ENCODE results near the gene CST9L. TPM values are rescaled to one million over a fixed set of nuclear protein-coding genes. Genes with fewer than 3 reads are reported as not detected.

CST9L gene
- total RNA-seq, 1 experiment from 2014 or later = not detected

DNA sequence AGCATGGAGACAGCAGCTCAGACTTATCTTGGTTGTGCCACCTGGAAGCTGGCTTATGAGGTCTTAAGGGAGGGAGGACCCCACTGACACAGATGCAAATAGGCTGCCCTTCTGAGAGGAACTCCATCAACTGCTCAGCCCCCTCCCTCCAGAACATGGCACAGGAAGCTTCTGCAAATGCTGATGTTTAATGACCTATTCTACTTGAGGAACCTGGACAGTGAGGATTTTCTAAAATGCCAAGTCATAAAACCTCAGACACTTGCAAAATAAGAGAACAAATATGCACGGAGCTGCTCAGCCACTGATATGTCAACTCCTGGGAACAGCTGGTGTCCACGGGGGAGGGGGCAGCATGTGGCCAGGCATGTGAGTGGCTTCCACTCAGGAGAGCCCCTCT lies 34.0 kb upstream of the CST9L start:
- Histone ChIP-seq H3K4me2 (ENCODE audit: low read length) (no peak overlapping the region), H4K20me1 (ENCODE audit: low read length) (no peaks in the 10 kb centered on the region), H3K9me3 (ENCODE audit: low read length) (no peaks in the 10 kb centered on the region), H3K4me1 (ENCODE audit: insufficient read depth, low read length) (peaks cover 6% of the 10 kb centered on the region; the same call in 1 of the 2 replicates), H3K9ac (ENCODE audit: low read length) (no peak overlapping the region), H3K36me3 (ENCODE audit: low read depth, low read length) (no peaks in the 10 kb centered on the region), H3K4me3 (ENCODE audit: low read length) (no peak overlapping the region), H3K27ac (ENCODE audit: low read length) (no peak overlapping the region), H3K9me2 (replicated peaks; ENCODE audit: low read length) (no peaks in the 10 kb centered on the region), H3F3A (ENCODE audit: low read length, unreplicated experiment) (no peaks in the 10 kb centered on the region), H3K27me3 (ENCODE audit: low read length) (peaks cover 28% of the 10 kb centered on the region), H2AFZ (ENCODE audit: low read length) (no peak overlapping the region), H3K79me2 (ENCODE audit: low read length) (no peaks in the 10 kb centered on the region)
- intact Hi-C loops (cut with micrococcal nuclease) = no loop called here
- no TSS peak for BruUV-seq (replicated peaks)
- DNase-seq = no peak
- TF ChIP-seq CTCF (conservative IDR thresholded peaks at IDR 0.05; ENCODE audit: low read depth, low read length) (no peak), EZH2 (IDR thresholded peaks at IDR 0.05; ENCODE audit: low read length, unreplicated experiment) (no peak), EZH2phosphoT487 (IDR thresholded peaks at IDR 0.05; ENCODE audit: borderline replicate concordance, low read length) (no peak)
- POLR2A ChIA-PET (ENCODE audit: unreplicated experiment) = no interaction called here
- CTCF ChIA-PET = no interaction called here
- ATAC-seq = no peak

GRCh38 chr20:23601715-23602114 lies 33.4 kb upstream of the CST9L start:
- Histone ChIP-seq H3K27ac (ENCODE audit: low read length) (no peak overlapping the region), H3K9me2 (replicated peaks; ENCODE audit: low read length) (no peaks in the 10 kb centered on the region), H4K20me1 (ENCODE audit: low read length) (no peaks in the 10 kb centered on the region), H3K27me3 (ENCODE audit: low read length) (peaks cover 28% of the 10 kb centered on the region), H3K4me2 (ENCODE audit: low read length) (no peak overlapping the region), H3K4me1 (ENCODE audit: insufficient read depth, low read length) (peaks cover 9% of the 10 kb centered on the region; the same call in 1 of the 2 replicates), H3K9me3 (ENCODE audit: low read length) (no peaks in the 10 kb centered on the region), H3F3A (ENCODE audit: low read length, unreplicated experiment) (no peaks in the 10 kb centered on the region), H2AFZ (ENCODE audit: low read length) (no peak overlapping the region), H3K9ac (ENCODE audit: low read length) (no peak overlapping the region), H3K36me3 (ENCODE audit: low read depth, low read length) (no peaks in the 10 kb centered on the region), H3K4me3 (ENCODE audit: low read length) (no peak overlapping the region), H3K79me2 (ENCODE audit: low read length) (no peaks in the 10 kb centered on the region)
- intact Hi-C loops (cut with micrococcal nuclease) = no loop called here
- TF ChIP-seq CTCF (conservative IDR thresholded peaks at IDR 0.05; ENCODE audit: low read depth, low read length) (no peak), EZH2phosphoT487 (IDR thresholded peaks at IDR 0.05; ENCODE audit: borderline replicate concordance, low read length) (no peak), EZH2 (IDR thresholded peaks at IDR 0.05; ENCODE audit: low read length, unreplicated experiment) (no peak)
- no TSS peak for BruUV-seq (replicated peaks)
- POLR2A ChIA-PET (ENCODE audit: unreplicated experiment) = no interaction called here
- DNase-seq = no peak
- no peak for ATAC-seq
- CTCF ChIA-PET = no interaction called here

GRCh38 chr20:23598481-23598880 lies 30.2 kb upstream of the CST9L start:
- Histone ChIP-seq H3K9me3 (ENCODE audit: low read length) (no peaks in the 10 kb centered on the region), H3K9ac (ENCODE audit: low read length) (no peak overlapping the region), H2AFZ (ENCODE audit: low read length) (no peak overlapping the region), H3K9me2 (replicated peaks; ENCODE audit: low read length) (no peaks in the 10 kb centered on the region), H3K4me2 (ENCODE audit: low read length) (no peak overlapping the region), H3K27me3 (ENCODE audit: low read length) (peaks cover 26% of the 10 kb centered on the region), H3K4me1 (ENCODE audit: insufficient read depth, low read length) (peaks cover 9% of the 10 kb centered on the region; the same call in 1 of the 2 replicates), H3K79me2 (ENCODE audit: low read length) (no peaks in the 10 kb centered on the region), H3K4me3 (ENCODE audit: low read length) (no peak overlapping the region), H3K36me3 (ENCODE audit: low read depth, low read length) (no peaks in the 10 kb centered on the region), H3F3A (ENCODE audit: low read length, unreplicated experiment) (no peaks in the 10 kb centered on the region), H3K27ac (ENCODE audit: low read length) (no peak overlapping the region), H4K20me1 (ENCODE audit: low read length) (no peaks in the 10 kb centered on the region)
- ATAC-seq (no peak), DNase-seq (no peak)
- no TSS peak for BruUV-seq (replicated peaks)
- ChIA-PET POLR2A (ENCODE audit: unreplicated experiment) (no interaction called here), CTCF (no interaction called here)
- intact Hi-C loops (cut with micrococcal nuclease) = no loop called here
- TF ChIP-seq EZH2 (IDR thresholded peaks at IDR 0.05; ENCODE audit: low read length, unreplicated experiment) (no peak), EZH2phosphoT487 (IDR thresholded peaks at IDR 0.05; ENCODE audit: borderline replicate concordance, low read length) (no peak)

Data from PC-3 (cell line).